ENCODE measurements around the gene RAB28.

Gene RAB28

DNA sequence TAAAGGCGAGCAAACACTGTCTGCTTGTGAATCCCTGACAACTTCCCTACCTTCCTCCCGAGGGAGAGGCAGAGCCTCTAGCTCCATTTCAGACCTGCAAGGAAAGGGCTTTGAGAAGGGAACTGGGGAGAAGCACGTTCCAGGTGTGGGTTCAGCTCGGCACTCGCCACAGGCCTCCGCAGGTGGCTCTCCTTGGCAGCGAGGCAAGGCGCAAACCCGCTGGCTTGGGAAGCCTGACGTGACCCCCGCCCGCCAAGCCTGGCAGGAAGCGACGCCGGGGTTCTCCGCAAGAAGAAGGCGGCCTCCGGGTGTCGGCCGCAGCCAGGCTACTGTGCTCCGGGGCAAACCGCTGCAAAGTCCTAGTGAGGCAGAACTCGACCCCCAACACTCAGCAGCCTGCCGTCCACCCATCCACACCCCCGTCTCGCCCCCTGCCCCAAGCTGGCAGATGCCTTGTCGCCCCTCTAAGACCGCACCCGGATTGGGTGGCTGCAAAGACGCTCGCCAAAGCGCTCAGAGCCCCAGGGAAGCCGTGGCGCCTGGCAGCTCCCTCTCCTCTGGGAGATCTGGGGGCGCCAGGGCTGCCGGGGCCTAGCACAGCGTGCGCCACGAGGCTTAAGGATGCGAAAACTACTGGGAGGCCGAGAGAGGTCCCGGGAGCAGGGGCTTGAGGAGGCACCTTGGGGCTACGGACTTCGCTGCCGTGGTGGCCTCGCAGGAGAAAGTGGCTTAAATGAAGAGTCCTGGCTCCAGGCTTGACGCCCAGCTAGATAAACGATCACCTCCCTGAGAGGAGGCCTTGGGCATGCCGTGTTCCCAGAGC, 38.4 kb upstream of the RAB28 start:
- H3K9me2 ChIP-seq (replicated peaks; ENCODE audit: insufficient read depth, low read length) = no peaks in the 10 kb centered on the region
- H3K9me3 ChIP-seq (ENCODE audit: insufficient read depth, low read length) = no peaks in the 10 kb centered on the region
- no peak for TF ChIP-seq EZH2phosphoT487 (conservative IDR thresholded peaks at IDR 0.05; ENCODE audit: low read length)
- TF ChIP-seq, protein P1, sequence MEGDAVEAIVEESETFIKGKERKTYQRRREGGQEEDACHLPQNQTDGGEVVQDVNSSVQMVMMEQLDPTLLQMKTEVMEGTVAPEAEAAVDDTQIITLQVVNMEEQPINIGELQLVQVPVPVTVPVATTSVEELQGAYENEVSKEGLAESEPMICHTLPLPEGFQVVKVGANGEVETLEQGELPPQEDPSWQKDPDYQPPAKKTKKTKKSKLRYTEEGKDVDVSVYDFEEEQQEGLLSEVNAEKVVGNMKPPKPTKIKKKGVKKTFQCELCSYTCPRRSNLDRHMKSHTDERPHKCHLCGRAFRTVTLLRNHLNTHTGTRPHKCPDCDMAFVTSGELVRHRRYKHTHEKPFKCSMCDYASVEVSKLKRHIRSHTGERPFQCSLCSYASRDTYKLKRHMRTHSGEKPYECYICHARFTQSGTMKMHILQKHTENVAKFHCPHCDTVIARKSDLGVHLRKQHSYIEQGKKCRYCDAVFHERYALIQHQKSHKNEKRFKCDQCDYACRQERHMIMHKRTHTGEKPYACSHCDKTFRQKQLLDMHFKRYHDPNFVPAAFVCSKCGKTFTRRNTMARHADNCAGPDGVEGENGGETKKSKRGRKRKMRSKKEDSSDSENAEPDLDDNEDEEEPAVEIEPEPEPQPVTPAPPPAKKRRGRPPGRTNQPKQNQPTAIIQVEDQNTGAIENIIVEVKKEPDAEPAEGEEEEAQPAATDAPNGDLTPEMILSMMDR (IDR thresholded peaks at IDR 0.05; ENCODE audit: insufficient read depth, low read length, poor library complexity, severe bottlenecking) = no peak
- H2AFZ ChIP-seq (ENCODE audit: low read depth, low read length, severe bottlenecking) = no peak overlapping the region
- H3K27ac ChIP-seq (ENCODE audit: low read depth, low read length) = no peak overlapping the region
- no peaks in the 10 kb centered on the region for H3K36me3 ChIP-seq (ENCODE audit: low read length)
- H3K27me3 ChIP-seq (ENCODE audit: low read length) = no peaks in the 10 kb centered on the region
- no peaks in the 10 kb centered on the region for H3F3A ChIP-seq (ENCODE audit: insufficient read depth)
- no peaks in the 10 kb centered on the region for H4K20me1 ChIP-seq (ENCODE audit: low read depth, low read length)
- H3K79me2 ChIP-seq (ENCODE audit: insufficient read depth, low read length) = no peaks in the 10 kb centered on the region
- no peak overlapping the region for H3K4me2 ChIP-seq (ENCODE audit: low read depth, low read length, poor library complexity, severe bottlenecking)
- no peak overlapping the region for H3K9ac ChIP-seq (ENCODE audit: low read length)
- no peak overlapping the region for H3K4me3 ChIP-seq (ENCODE audit: insufficient read depth, low read length, poor library complexity, severe bottlenecking)

DNA sequence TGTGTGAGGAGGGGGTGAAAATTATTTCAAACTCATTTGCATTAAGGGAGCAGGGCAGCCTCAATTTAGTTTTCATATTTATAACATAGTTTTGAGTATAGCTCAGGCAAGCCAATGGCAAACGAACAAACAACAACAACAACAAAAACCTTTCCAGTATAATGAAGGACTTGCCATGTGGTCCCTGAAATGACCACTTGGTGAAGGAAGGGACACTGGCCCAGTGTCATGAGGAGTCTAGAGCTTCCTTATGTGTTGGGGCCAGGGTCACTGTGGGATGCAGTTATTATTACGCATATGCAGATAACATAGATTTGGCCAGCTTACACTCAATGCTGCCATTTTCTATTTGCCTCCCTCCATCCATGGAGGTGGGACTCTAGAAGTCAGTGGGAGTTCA, 36.9 kb upstream of the RAB28 start:
- Histone ChIP-seq H3F3A (ENCODE audit: insufficient read depth) (no peaks in the 10 kb centered on the region), H3K9ac (ENCODE audit: low read length) (no peak overlapping the region), H3K4me2 (ENCODE audit: low read depth, low read length, poor library complexity, severe bottlenecking) (no peak overlapping the region), H3K9me3 (ENCODE audit: insufficient read depth, low read length) (no peaks in the 10 kb centered on the region), H3K9me2 (replicated peaks; ENCODE audit: insufficient read depth, low read length) (no peaks in the 10 kb centered on the region), H3K36me3 (ENCODE audit: low read length) (no peaks in the 10 kb centered on the region), H3K27me3 (ENCODE audit: low read length) (no peaks in the 10 kb centered on the region), H4K20me1 (ENCODE audit: low read depth, low read length) (no peaks in the 10 kb centered on the region), H2AFZ (ENCODE audit: low read depth, low read length, severe bottlenecking) (no peak overlapping the region), H3K27ac (ENCODE audit: low read depth, low read length) (no peak overlapping the region), H3K4me3 (ENCODE audit: insufficient read depth, low read length, poor library complexity, severe bottlenecking) (no peak overlapping the region), H3K79me2 (ENCODE audit: insufficient read depth, low read length) (no peaks in the 10 kb centered on the region)
- no peak for TF ChIP-seq EZH2phosphoT487 (conservative IDR thresholded peaks at IDR 0.05; ENCODE audit: low read length)
- TF ChIP-seq, protein P1 (IDR thresholded peaks at IDR 0.05; ENCODE audit: insufficient read depth, low read length, poor library complexity, severe bottlenecking) = no peak

DNA sequence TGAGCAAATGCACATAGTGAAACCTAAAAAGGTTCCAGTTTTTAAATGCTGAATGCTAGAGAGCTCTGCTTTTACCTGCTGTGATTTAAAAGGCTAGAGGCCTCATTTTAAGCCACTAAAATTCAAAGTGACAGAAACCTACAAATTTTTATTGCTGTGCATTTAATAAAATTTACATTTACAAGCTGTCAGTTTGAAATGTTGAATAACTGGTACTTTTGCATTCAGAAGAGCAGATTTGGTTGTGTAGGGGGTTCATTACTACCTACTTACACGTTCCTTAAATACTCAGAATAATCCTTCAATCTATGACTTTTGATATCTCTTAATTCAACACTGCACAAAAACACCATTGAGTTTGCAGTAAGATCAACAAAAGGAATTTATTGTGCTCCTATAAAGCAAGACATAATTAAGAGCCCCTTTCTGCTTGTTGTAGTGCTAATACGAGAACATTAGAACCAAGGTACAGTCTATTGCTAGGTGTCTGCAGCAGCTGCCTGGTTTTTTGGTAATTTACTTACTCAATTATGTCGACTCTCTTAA, 32.2 kb upstream of the RAB28 start:
- Histone ChIP-seq H3K9me3 (ENCODE audit: insufficient read depth, low read length) (no peaks in the 10 kb centered on the region), H3K27me3 (ENCODE audit: low read length) (no peaks in the 10 kb centered on the region), H4K20me1 (ENCODE audit: low read depth, low read length) (no peaks in the 10 kb centered on the region), H2AFZ (ENCODE audit: low read depth, low read length, severe bottlenecking) (no peak overlapping the region), H3K27ac (ENCODE audit: low read depth, low read length) (no peak overlapping the region), H3F3A (ENCODE audit: insufficient read depth) (no peaks in the 10 kb centered on the region), H3K9me2 (replicated peaks; ENCODE audit: insufficient read depth, low read length) (no peaks in the 10 kb centered on the region), H3K4me2 (ENCODE audit: low read depth, low read length, poor library complexity, severe bottlenecking) (no peak overlapping the region), H3K79me2 (ENCODE audit: insufficient read depth, low read length) (no peaks in the 10 kb centered on the region), H3K4me3 (ENCODE audit: insufficient read depth, low read length, poor library complexity, severe bottlenecking) (no peak overlapping the region), H3K36me3 (ENCODE audit: low read length) (no peaks in the 10 kb centered on the region), H3K9ac (ENCODE audit: low read length) (no peak overlapping the region)
- TF ChIP-seq EZH2phosphoT487 (conservative IDR thresholded peaks at IDR 0.05; ENCODE audit: low read length) = no peak
- TF ChIP-seq, protein P1 (IDR thresholded peaks at IDR 0.05; ENCODE audit: insufficient read depth, low read length, poor library complexity, severe bottlenecking) = no peak
